ENCODE measurements around the gene PLA2G7.

- TF ChIP-seq CTCF (optimal IDR thresholded peaks at IDR 0.05 in 1 of 3, IDR thresholded peaks at IDR 0.05 in 1 of 3, conservative IDR thresholded peaks at IDR 0.05 in 1 of 3; ENCODE audit: extremely low read depth in 1 of 3, insufficient read depth in 2 of 3, low read length in 3 of 3) (no peak), EZH2 (IDR thresholded peaks at IDR 0.05; ENCODE audit: low read length) (no peak)
These were observed 35.2 kb downstream of the PLA2G7 start for GRCh38 chr6:46699970-46700369.

All from keratinocyte (primary cell).